COLO668 (cell line): Measurements from ENCODE around the gene FLT1.
A peak's percentile ranks its signal among the peaks of the same experiment; 100 is the strongest.

Experiments
- DNase-seq: peaks from one replicate; lab custom pipeline; 2025; ENCODE audit not compliant: unreplicated experiment; lab: John Stamatoyannopoulos, UW

FLT1 gene

DNA sequence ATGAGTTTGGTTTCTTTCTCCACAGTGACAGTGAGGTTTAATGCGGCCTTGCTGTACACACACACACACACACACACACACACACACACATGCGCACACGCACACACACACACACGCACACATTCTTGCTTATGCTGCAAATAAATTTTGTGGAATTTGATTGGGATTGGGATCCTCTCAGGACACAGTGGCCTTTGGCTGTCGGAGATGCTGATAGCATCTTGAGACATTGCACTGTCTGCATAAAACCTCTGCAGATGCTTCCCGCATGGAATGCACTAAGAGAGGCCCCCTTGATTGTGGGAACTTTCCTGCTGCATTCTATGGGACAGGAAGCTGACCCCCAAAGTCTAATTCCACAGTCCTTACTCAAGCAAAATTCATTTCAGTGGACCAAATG lies 145.6 kb downstream of the FLT1 start:
- DNase-seq, result no peak

DNA sequence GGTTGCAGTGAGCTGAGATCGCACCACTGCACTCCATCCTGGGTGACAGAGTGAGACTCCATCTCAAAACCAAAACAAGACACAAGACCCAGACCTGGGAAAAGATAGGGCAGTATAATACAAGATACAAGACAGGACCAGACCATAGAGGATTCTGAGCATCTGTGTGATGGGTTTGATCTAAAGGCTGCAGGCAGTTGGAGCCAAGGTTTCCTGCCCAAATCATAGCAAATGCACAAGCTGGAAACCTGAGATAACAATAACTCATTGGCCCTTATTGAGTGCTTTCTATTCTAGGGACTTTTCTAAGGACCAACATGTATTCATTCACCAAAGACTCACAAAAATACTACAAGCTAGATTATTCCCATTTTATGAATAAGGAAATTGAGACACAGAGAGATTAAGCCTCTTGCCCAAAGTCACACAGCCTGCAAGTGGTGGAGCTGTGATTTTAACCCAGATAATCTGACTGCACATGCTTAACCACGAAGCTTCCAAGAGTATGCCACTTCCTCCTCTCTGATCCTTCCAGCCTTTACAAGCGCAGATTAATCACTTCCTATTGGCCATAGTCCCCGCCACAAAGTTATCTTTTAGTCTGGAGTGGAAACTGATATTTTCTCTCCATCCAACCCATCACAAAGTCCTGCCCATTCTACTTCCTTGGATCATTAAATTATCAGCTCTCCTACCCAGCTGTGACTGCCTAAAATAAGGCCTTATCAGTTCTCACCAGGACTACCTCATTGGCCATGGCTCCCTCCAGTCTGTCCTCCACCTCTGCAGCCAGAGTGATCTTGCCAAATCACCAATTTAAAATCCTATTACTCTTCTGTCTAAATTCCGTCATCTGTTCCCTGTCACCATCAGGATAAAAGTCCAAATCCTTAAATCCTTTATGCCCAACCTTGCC lies 147.2 kb downstream of the FLT1 start:
- no peak for DNase-seq

DNA sequence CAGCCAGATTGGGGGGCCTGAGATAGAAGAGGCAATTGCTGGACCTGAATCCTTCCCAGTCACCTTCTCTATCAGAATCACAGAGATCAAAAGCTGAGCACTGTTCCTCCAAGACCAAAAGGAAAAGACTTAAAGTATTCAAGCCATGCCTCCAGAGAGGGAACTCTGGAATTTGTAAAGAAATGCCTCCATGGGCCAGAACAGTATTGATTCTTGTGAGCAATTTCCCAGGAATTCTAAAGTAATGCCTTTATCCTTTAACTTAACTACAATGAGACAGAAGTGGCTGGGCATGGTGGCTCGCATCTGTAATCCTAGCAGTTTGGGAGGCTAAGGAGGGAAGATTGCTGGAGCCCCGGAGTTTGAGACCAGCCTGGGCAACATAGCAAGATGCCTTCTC lies 148.8 kb downstream of the FLT1 start:
- DNase-seq, result no peak

DNA sequence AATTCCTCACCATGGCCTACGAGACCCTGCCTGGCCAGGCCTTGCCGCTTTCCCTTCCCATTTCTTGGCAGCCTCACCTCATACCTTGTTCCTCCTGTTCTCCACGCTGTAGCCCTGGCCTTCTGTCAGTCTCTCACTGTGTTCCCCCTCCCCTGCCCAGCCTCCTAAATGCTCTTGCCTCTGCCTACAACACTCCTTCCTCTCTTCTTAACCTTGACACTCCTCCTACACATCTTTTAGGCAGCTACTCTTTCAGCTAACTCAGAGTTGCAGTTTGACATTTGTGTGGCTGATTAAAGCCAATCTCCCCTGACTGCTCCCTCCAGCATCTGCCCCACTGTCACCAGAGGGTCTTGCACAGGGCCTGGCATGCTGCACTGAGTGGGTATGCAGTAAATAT lies 150.8 kb downstream of the FLT1 start:
- no peak for DNase-seq

DNA sequence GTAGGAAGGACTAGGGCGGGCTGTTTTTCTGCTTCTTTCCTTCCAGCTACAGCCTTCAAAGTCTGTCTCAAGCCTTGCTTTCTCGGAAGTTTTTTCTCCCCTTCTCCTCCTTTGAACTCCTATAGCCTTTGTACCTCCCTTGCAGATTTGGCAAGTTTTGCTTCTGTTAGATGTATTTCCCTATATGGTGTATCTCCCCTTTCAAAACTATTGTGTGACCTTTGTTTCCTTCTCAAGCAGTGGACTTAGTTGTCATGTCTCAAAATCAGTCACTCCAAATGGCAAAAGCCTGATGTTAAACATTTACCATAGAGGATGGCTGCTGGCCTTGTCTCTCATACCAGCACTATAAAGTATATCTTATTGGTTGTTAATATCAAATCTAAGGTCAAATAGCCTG lies 152.7 kb downstream of the FLT1 start:
- no peak for DNase-seq

DNA sequence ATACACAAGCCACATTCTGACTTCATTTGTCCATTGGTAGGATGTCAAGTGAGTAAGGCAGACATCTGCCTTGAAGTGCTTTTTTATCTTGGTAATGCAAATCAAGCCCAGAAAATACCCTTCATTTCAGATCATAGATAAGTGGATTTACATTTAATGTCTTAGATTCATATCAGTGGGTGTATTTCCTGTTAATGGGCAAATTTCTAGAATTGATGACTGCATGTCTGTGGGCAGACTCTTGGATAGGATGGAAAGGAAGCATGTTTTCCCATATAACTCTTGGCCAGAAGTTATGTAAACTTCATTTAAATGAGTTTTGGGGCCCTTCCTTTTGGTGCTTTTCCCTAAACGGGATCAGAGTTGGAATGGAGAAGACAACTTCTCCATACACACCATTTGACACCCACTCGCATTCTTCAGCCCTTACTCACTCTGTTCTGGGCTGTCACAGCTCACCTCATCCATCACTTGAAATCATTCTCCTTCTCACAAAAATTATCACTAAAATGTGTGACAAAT lies 154.6 kb downstream of the FLT1 start:
- DNase-seq, result no peak

DNA sequence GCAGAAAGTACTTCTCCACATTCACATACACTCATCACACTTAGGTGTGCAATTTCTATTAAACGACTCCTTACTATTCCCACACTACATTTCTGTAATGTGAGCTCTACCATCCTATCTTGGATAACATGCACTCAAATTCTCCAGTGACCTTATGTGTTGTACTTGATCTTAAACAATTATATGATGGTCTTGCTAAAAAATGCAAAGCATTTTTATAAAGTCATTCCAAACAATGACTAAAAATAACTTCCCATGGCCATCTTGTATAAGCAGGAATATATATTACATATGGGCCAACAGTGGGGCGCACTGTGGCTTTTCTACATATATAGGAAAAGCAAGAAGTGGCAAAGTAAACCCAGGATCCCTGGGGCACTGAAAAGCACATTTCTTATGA lies 155.5 kb downstream of the FLT1 start:
- no peak for DNase-seq

DNA sequence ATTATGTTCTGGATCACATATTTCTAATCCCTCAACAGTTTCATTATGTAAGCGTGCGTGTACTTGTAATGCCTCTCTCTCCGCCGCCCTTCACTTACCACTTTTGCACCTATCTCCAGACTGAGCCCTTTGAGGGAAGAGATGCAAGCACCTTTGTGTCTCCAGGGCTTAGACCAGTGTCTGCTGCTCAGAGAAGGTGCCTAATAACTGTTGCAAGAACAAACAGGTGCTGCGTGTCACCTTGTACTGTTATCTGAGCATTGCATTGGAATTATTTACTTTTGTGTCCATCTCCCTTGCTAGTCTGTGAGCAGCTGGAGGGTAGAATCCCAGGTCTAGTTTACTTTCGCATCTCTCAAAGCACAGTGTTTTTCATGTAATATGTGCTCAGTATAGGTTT lies 156.2 kb downstream of the FLT1 start:
- no peak for DNase-seq

DNA sequence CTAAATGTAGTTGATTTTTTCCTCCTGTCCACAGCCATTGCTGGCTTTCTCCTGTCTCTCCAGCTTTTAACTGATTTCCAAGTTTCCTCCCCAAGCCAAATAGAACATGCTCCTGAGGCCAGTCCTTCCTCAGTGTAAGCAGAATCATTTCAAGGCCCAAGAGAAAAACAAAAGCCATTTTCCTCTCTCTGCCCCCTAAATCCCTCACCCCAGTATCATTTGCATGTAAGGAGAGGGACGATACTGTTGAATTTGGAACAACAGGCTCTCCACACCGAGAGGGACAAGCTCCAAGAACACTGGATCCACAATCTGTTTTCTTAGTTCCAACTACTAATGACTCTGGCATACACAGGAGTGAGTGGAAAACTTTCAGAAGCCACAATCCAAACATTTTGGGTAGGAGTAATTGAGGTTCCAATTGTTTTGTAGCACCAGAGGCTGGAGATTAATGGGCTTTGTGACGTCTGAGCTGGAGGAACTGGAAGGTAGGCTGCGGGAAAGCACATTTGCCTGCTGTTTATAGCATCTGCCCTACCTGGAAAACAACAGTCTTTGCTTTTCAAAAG lies 156.8 kb downstream of the FLT1 start:
- no peak for DNase-seq

DNA sequence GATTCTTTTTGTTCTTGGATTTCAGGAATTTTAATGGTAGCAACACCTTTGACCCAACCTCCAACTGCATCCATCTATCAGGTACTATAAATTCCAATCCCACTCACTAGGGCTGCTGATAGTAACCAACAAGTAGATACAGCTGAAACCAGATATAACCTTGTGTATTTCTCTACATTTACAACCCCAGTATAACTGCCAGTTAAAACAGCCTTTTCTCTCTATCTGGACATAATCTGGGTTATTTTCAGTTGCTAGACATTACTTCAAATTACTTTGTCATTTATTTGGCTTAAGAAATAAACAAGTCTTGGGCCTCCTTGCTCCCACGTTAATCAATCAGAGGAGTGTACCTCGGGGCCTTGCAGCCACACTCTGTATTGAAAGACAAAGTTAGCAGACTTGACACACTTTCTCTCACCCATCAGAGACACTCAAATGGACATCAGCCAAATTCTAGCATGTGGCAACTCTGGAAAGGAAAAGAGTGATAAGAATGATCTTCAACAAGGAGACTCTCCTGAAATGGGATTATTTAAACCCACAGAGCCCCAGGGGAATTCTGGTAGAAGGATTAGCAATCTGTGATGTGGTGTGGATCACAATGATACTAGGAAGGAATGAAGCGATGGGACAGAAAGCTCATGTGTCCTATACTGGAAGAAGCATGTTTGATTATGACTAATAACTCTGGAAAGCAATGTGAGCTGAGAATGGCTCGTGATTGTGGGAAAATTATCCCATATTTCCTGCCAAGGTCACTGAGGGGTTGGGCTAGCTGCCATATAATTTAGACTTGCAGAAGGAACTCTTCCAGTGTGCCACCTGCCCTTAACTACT lies 157.5 kb downstream of the FLT1 start:
- DNase-seq, result no peak

DNA sequence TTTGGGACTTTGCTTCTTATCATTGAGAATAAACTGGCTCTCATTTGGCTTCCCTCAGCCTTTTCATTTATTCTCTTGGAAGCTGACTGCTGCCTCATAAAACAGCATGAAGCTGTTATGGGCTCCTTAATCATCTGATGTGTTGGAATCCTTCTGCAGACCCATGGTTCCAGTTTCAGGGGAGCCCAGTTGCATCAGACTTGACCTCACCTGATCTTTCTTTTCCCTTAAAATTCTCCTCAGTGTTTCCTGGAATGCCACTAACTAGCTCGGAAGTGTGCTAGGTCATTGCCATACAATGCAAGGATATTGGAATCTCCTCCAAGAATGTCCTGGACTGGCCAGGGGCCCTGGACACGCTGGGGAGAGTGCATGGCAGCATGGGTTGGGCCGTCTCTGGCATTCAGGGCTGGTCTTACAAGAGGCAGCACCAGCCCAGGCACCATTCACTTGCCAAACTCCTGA lies 158.7 kb downstream of the FLT1 start:
- no peak for DNase-seq

DNA sequence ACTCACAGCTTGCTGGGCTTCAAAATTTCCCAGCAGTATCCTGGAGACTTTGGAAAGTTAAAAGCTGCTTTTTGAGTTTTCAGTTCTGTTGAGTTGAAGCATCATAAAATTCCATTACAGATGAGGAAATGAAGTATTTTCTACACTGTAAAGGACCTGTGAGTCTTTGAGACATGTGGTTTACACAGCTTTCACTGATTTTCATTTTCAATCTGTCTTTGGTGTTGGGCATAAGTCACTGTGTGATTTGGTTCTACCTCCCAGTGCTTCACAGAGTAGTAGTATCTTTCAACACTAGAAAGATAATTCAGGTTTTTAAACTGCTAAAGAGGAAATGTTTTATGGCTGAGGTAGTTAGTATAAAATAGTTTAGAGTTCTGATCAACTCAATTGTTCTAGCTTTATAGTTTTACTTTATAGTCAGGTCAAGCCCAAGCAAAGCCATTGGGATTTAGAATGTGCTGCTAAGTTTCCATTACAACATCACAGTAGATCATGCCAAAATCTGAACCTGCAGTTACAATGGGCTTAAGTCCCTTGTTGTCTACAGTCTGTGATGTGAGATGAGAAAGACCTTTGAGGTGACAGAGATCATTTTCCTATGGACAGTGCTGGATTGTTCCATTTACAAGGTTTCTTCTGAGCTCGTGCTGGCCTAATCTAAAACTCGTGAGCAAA lies 161.6 kb downstream of the FLT1 start:
- no peak for DNase-seq

DNA sequence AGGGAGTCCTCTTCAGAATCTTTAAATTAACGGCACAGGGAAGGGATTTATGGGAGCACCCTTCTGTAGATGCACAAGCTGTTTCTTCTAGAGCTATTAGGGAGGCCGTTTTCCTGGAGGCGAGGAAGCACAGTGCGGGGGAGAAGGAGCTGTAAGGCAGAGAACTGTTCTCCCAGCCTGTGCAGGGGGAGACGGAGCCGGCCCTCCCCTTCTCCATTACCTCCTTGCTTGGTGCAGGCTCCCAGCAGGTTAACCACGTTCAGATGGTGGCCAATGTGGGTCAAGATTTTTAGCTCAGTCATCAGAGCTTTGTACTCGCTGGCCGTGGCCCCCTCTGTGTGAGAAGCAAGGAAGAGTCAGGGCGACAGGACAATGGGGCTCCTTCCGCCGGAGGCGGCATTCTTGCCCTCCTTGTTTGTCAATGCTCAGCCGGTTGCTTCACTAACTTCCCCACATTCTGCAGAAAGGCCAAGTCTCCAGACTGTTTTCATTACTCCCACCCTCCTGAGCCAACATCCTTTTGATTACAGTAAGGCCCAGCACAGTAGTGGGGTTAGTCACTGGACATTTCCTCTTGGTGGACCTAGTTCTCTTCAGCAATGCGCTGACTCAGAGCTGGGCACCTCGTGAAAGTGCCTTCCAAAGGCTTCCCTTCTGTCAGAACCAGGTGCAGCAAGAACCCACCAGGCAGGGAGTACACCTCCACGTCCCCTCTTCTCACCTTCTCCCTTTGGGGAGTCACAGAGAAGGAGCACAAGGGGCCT lies 165.4 kb downstream of the FLT1 start:
- DNase-seq, result no peak

DNA sequence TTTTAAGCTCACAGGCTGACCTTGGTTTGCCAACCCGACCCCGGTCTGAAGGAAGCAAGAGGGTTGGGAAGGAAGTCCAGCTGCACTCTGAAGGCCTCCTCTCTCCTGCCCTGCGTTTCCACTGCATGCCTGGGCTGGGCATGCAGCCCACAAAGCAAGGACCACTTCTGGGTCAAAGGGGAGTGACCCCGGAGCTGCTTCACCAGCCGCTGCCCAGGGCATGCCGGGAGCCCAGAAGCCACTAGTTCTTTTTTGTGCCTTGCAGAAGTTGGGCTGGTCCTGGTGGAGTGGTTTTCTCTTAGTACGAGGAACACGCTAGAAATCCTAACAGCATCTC lies 166.7 kb downstream of the FLT1 start:
- no peak for DNase-seq

DNA sequence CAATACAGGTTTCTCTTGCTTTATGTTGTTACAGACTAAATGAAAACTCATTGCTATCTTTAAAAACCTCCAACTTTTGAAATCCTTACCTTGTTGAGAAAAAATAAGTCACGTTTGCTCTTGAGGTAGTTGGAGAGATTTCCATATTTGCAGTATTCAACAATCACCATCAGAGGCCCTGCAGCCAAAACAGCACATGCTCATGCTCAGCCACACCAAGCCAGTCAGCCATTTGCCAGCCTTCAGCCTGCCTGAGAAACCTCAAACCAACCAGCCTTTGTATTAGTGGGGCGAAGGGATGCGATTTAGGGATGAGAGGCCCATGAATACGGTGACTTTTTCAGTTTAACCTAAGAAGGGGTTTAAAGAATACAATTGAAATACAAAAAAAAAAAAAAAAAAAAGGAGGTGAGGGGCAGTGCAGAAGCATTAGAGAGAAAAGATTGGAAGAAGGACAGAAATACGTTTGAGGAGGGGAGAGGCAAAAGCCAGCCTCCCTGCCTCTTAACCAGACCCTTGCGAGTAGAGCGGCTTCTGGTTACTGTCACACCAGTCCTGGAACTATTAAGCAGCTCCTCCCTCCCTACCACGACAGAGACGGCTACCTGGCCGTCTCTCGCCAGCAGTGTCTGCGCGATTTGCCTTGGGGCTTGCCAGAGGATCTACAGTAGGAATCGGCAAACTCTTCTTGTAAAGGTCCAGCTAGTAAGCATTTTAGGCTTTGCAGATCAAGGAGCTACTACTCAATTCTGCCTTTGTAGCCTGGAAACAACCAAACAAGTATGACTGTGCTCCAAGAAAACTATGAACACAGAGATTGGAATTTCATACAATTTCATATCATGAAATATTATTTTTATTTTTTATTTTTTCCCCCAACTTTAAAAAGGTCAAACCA lies 167.3 kb downstream of the FLT1 start:
- DNase-seq, result no peak

DNA sequence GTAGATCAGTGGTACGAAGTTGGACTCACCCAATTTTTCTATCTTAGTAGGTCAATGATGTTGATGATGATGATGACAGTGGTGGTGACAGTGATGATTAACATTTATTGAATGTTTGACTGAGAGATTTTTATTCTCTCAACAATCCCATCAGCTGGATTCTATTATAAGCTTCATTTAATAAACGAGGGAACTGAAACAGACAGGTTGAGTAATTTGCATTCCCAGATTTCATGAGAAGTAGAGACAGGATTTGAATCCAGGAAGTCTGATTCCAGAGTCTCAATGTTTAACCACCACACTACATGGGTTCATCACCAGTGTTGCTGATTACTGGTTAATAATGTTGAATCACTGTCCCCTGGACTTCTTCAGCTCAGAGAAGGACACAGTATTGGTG lies 168.9 kb downstream of the FLT1 start:
- no peak for DNase-seq

DNA sequence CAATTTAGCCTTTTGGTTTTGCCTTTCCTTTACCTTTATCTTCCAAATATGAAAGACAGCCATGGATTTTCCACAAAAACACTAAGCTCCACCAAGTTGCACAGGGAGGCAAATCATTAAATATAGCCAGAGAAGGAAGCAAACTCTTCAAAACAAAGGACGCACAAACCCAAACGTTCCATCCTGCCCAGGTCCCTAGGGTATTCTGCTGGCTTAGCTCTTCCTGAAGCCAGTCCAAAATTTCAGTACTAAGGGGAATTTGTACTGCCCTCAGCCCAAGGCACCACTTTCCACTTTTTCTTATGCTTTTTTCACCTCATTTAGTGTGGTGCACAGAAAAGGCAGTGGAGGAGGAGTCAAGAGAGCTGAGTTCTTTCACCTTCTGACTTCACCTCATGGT lies 169.9 kb downstream of the FLT1 start:
- DNase-seq, result no peak

DNA sequence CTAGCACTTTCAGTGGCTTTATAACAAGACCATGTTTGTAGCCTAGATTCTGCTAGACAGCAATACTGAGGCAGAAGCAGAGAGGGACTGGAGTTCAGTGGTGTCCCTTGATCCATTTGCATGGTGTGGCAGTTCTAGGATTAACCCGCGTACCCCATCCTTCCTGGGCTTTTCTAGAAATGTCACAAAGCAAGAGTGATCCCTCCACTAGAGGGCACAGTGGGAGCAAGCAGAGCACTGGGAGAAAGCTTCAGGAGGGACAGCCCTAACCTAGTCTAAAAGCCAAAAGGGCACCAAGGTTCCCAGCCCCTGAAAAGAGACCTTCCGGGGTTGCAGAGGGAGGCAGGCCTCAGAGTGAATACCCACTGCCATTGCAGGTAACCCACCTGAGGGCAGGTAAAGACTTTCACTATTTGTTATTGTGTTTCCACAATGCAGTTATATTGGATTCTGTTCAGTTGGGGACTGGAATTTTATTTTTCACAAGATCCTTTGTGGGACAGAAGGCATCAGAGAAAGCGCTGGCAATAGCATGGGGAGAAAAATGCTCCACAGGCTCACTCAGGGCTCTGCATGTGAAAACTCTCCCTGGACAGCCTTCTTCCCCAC lies 170.6 kb downstream of the FLT1 start:
- peak; percentile 77 for DNase-seq
